Motor neuron (in vitro differentiated cells): Measurements from ENCODE around the gene PLEKHH1. TPM values are rescaled to one million over a fixed set of nuclear protein-coding genes. Genes with fewer than 3 reads are reported as not detected.

ENCODE experiments used
- total RNA-seq, 8 experiments: library from RNA; unstranded; fragments of 300-600 nt; gene quantifications; 2 replicates each; pipeline versions ENCODE4 v1.2.3 to v1.2.4, GENCODE V29; 2022

The PLEKHH1 gene
- total RNA-seq, 8 experiments from 2014 or later, result 1.2 to 11.2 (median 6.0) TPM

Other genes starting within 250 kb of the PLEKHH1 start
- 100 to 1,000 TPM in 6 of 8 experiments, 10 to 100 TPM in 2; 75.7 to 176 (median 115) TPM for gene ATP6V1D, start 173.5 kb upstream of the PLEKHH1 start, total RNA-seq
- gene EIF2S1, start 173.0 kb upstream of the PLEKHH1 start, total RNA-seq, result 100 to 1,000 TPM in 4 of 8 experiments, 10 to 100 TPM in 4; 81.3 to 176 (median 105) TPM
- 1 to 10 TPM in 2 of 8 experiments, under 1 TPM in 3, not detected in 3; 0.22 to 2.1 (median 0.82) TPM for gene PLEK2, start 121.1 kb upstream of the PLEKHH1 start, total RNA-seq
- gene TMEM229B, start 44.6 kb upstream of the PLEKHH1 start, total RNA-seq, result 10 to 100 TPM in 1 of 8 experiments, 1 to 10 TPM in 3, under 1 TPM in 4; 0.38 to 13.3 (median 0.93) TPM
- 10 to 100 TPM; 14.1 to 39.2 (median 28.4) TPM for gene PIGH, start 67.0 kb downstream of the PLEKHH1 start, total RNA-seq
- 10 to 100 TPM in 5 of 8 experiments, 1 to 10 TPM in 3; 1.4 to 46.3 (median 17.4) TPM for gene ARG2, start 86.6 kb downstream of the PLEKHH1 start, total RNA-seq
- 10 to 100 TPM; 48.8 to 90.4 (median 63.4) TPM for gene VTI1B, start 141.3 kb downstream of the PLEKHH1 start, total RNA-seq
- 10 to 100 TPM; 60.9 to 89.8 (median 71.0) TPM for gene RDH11, start 162.5 kb downstream of the PLEKHH1 start, total RNA-seq
- 1 to 10 TPM in 1 of 8 experiments, under 1 TPM in 3, not detected in 4; 0.19 to 4.2 (median 0.22) TPM for gene RDH12, start 168.6 kb downstream of the PLEKHH1 start, total RNA-seq